ENCODE data around the gene CASQ2.

The CASQ2 gene

GRCh38 chr1:115732316-115732715 lies 36.2 kb downstream of the CASQ2 start:
- no peak overlapping the region for H3K4me3 ChIP-seq (ENCODE audit: low read depth, low read length)
- no peak for TF ChIP-seq CTCF (IDR thresholded peaks at IDR 0.05; ENCODE audit: borderline replicate concordance, insufficient read depth, low read depth, low read length)

GRCh38 chr1:115729756-115730155 lies 38.8 kb downstream of the CASQ2 start:
- TF ChIP-seq CTCF (IDR thresholded peaks at IDR 0.05; ENCODE audit: borderline replicate concordance, insufficient read depth, low read depth, low read length) = no peak
- no peak overlapping the region for H3K4me3 ChIP-seq (ENCODE audit: low read depth, low read length)

GRCh38 chr1:115728341-115728740 lies 40.2 kb downstream of the CASQ2 start:
- H3K4me3 ChIP-seq (ENCODE audit: low read depth, low read length) = no peak overlapping the region
- TF ChIP-seq CTCF (IDR thresholded peaks at IDR 0.05; ENCODE audit: borderline replicate concordance, insufficient read depth, low read depth, low read length) = no peak

GRCh38 chr1:115727706-115728249 lies 40.7 kb downstream of the CASQ2 start:
- no peak overlapping the region for H3K4me3 ChIP-seq (ENCODE audit: low read depth, low read length)
- TF ChIP-seq CTCF (IDR thresholded peaks at IDR 0.05; ENCODE audit: borderline replicate concordance, insufficient read depth, low read depth, low read length) = no peak

GRCh38 chr1:115726570-115726969 lies 41.9 kb downstream of the CASQ2 start:
- no peak for TF ChIP-seq CTCF (IDR thresholded peaks at IDR 0.05; ENCODE audit: borderline replicate concordance, insufficient read depth, low read depth, low read length)
- no peak overlapping the region for H3K4me3 ChIP-seq (ENCODE audit: low read depth, low read length)

GRCh38 chr1:115726161-115726560 lies 42.4 kb downstream of the CASQ2 start:
- no peak overlapping the region for H3K4me3 ChIP-seq (ENCODE audit: low read depth, low read length)
- TF ChIP-seq CTCF (IDR thresholded peaks at IDR 0.05; ENCODE audit: borderline replicate concordance, insufficient read depth, low read depth, low read length) = no peak

- no peak overlapping the region for H3K4me3 ChIP-seq (ENCODE audit: low read depth, low read length)
- no peak for TF ChIP-seq CTCF (IDR thresholded peaks at IDR 0.05; ENCODE audit: borderline replicate concordance, insufficient read depth, low read depth, low read length)
Observed at GRCh38 chr1:115725600-115725999, 42.9 kb downstream of the CASQ2 start.

Data from GM12875 (cell line).